Suppressor macrophage treated with lipopolysaccharide for 1 hour (primary cell): ENCODE results near the gene TSPOAP1.

Experiments used
- DNase-seq, 3 donors: peaks; one replicate each; pipeline ENCODE4 v3.0.0-alpha.2; 2020 to 2022

TSPOAP1 gene

DNA sequence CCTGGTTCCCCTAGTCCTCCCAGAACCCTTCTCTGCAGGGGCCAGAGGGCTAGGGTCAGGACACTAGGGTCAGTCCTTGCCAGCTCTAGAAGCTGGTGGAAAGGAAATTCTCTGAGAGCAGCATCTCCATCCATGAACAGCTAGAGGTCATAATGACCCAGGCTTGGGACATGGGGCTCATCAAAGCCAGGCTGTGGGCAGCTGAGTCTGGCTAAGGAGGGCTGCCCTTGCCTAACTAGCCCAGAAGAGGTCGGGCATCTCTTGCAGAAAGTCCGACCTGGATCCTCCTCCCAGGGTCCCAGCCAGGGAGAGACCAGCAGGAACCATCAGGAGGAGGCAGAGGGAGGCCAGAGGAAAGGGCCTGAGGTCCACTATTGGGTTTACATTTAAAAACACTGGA lies 52.2 kb downstream of the TSPOAP1 start:
- DNase-seq = no peak

DNA sequence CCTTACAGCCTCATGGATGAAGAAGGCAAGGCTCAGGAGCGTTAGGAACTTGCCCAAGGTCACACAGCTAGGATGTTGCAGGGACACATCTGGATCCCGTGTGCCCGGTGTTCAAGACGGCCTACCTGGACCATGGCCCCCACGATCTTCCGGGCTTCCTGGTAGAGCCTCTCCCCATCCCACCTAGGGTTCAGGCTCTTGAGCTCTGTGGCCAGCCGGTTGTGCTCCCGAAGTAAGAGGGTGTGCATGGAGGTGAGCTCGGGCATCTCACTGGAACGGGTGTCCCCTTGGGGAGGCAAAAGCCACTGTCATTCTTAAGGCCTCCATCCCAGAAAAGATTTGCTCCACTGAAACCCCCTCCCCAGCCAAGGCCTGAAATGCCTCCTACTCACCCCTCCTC lies 53.2 kb downstream of the TSPOAP1 start:
- DNase-seq = no peak

DNA sequence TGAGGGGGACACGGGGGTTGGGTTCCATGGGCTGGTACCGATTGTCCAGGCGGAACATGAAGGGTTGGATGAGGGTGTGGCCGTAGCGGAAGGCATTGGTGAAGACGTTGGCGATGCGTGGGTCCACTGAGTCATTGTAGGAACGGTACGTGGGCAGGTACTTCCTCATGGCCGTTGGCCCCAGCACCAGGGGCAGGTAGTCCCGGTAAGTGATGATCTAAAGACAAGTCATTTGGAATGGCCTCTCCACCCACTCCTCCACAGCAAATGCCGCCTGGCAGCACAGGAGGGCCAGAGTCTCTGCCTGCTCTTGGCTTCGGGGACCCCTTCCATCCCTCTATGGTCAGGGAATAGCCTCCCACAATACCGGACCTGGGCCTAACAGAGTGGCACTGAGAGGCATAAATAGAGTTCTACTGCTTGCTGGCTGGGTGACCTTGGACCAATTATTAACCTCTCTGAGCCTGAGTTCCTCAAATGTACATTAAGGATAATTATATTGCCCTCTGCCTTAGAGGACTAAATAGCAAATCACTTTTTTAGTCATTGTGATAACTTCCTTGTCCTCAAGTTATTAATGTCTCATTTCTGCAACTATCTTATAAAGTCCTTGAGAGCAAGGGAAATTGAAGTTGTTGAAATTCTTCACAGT lies 55.0 kb downstream of the TSPOAP1 start:
- DNase-seq = peak; percentile 65 to 67 (median 66)

DNA sequence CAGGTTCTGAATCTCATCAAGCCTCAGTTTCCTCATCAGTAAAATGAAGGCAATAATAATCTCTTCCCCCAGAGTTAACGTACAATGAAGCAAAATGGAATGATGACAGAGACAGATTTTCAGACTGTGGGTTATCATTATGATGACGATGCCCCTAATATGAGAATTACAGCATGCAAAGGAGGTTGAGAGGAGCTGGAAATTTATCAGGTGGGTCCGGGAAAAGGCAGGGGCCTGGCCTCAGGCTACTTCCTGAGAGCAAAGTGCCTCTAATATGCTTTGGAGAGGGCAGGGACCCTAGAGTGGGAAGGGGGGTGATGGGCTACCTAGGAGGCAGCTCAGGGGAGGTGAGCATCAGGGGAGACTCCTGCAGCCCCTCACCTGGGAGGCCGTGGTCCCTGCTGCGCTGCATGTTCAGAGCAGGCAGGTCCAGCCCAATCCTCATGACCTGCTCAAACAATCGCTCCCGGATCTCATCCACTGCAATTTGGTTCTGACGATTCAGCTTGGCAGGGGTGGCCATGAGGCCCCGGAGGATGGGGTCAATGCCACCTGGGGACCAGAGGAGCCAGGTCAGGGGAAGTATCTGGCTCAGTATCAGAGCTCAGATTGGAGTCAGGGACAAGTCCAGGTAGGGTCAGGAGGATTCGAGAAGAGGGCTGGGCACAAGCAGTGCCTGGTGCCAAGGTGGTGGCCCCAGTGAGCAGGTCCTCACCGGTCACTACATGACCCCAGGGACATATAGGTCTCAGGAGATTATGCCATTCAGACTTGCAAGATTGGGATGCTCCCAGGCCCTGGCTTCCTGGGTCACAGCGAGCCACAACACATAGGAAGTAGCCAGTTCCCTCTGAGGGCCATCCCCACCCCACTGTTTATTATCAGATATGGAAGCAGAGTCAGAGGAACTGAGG lies 56.0 kb downstream of the TSPOAP1 start:
- DNase-seq = no peak

DNA sequence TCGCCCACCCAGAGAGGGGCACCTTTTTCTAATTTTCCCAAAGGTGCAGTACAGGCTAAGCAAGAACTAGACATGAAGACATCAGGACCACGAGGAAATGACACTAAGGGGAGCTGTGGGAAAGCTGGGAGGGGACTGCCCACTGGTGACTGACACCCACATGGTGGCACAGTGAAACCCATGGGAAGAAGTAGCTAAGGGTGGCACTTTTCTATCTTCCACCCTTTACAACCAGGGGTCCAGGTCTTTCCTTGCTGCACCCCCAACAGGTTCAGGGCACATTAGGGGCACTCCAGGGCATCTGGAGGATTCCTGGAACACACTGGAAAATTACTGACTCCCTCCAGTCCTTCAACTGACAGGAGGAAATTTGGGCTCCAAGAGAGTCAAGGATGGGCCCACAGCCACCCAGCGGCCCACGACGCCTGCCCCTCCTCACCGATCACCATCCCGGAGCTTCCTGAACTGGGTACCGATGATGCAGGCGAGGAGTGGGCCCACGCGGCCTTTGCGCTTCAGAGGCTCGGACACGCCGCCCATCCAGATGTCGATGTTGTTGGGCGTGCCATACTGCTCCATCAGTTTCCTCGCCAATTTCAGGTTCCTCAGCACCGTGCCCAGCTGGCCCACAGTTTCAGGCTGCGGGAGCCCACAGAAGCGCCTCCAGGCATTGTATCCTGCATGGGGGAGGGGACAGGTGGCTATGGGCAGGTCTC lies 57.2 kb downstream of the TSPOAP1 start:
- DNase-seq = peak in 2 of 3 donors; percentile 46 to 54

DNA sequence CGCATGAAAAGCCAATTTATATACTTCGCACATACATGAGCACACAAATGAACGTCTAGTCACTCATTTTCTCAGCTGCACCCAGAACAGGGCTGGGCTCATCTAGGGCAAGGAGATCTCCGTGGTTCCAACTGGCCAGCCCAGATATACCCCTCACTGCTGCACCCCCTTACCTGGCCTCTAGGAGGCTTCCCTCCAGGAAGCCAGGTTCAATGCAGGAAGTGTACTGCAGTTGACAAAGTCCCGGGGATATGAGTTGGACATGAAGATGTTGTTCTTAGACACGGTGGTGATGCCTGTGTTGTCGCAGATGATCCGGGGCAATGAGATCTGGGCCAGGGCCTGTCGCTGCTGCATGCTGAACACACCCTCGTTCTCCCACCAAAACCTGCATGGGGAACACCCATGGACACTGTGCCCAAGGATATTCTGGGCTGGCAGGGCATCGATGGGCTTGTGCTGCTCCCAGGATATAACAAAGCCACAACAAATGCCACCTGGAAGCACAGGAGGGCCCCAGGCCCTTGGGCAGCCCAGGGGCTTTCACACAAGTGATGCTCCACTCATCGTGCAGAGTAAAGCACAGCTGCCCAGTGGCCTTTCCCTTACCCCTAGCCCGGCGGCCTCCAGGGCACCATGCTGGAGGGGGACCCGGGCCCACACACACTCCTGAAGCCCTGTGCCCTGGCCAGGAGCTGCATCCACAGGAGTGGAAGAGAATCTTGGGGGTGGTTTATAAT lies 57.9 kb downstream of the TSPOAP1 start:
- no peak for DNase-seq

DNA sequence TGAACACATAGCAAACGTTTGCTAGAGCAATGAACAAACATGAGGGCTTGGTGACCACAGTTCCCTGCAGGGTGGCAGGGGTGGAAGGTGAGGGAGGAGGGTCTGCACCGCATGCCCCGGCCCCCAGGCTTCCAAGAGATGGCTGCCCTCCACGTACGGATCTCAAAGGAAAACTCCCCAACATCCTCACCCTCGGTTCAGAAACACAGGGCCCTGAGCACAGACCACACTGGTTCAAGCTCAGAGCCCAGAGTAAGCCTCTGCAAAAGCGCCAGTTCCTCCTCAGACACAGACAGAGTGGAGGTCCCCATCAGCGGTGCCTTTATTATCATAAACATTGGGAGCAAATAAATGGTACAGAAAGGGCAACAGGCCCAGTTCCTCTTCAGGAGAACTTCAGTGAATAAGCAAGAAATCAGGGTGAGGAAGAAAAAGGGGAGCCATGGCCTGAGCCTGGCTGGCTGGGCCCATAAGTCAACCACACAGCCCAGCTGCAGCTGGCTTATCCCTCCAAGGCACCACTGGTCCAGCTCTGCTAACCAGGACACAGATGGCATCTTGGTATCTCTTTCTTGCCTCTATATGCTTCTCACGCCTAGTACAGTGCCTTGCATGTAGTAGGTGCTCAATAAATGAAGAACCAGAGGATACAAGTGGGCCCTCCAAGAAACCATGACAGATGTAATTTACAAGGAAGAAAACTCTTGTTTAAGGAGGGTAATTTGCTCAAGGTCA lies 58.9 kb downstream of the TSPOAP1 start:
- DNase-seq = no peak

DNA sequence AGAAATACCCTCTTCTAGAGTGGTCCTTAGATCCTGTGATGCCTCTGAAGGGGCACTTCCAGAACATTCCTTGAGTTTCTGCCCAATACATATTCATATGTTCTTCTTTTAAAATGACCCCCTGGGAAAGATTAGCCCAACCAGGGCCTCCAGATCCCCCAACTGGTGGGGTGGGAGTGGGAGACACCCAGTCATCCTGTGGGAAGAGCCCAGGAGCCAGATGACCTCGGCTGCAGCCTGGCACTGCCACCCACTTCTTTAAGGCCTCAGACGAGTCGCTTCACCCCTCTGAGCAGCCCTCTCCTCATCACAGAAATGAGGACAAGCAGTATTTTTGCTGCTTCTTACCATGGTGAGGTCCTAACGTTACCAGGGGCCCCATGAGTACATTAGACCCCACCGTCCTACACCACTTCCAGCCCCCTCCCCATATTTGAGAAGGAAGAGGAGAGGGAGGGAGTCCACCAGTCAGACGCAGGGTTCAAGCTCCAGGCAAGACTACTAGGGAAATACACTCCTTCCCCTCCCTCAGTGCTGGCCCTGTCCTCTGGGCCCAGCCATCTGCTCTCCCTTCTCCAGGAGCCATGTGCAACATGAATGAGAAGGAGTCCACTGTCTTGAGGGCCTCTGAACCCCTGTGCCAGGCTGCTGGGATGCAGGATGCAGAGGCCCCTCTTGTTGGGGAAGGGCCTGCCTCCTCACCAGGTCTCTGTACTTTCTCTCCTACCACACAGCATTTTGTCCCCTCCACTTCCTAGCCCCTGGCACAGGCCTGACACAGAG lies 59.6 kb downstream of the TSPOAP1 start:
- no peak for DNase-seq

DNA sequence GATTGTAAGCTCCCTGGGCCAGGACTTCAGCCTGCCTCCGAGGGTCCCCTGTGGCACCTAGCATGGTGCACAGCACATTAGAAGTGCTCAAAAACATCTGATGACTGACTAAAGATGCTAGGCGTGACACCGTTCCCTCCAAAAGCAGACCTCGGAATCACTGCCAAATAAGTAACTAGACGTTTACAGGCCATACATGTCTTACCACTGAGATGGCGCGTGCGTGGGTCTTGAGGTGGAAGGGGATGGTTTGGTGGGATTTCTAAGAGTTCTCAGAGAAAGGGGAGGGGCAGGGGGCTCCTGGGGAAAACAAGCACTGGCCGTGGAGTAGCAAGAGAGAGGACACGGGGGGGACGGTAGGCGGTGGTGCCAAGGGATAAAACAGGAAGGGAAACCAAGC lies 60.3 kb downstream of the TSPOAP1 start:
- DNase-seq = no peak

DNA sequence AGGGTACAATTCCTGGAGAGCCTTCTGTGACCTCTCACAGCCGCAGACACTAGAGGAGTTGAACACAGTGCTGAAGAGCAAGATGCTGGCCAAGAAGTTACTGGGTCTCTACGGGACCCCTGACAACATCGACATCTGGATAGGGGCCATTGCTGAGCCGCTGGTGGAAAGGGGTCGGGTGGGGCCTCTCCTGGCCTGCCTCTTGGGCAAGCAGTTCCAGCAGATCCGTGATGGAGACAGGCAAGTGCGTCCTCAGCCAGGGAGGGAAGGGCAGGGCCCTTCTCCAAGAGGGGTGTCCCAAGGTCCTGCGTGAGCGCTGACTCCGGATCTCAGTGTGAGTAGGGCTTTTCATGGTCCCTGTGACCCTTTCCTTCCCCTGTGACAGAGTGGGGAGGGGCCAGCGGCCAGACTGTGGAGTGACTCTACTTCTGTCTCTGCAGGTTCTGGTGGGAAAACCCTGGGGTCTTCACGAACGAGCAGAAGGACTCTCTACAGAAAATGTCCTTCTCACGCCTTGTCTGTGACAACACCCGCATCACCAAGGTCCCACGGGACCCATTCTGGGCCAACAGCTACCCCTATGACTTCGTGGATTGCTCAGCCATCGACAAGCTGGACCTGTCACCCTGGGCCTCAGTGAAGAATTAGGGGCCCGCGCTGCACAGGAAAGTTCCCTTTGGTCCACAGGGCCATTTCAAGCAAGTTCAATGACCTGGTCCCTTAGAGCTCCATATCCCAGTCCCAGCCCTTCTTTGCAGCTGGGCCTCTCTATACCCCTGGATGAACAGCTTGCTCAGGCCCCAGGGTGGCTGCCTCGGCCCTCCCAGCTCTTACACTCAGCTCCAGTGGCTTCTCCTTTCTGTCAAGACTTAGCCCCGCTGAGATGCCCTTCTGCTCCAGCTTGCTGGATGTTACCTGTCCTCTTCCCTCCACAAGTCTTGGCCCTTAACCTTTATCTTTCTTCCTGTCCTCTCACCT lies 61.0 kb downstream of the TSPOAP1 start:
- DNase-seq = no peak

DNA sequence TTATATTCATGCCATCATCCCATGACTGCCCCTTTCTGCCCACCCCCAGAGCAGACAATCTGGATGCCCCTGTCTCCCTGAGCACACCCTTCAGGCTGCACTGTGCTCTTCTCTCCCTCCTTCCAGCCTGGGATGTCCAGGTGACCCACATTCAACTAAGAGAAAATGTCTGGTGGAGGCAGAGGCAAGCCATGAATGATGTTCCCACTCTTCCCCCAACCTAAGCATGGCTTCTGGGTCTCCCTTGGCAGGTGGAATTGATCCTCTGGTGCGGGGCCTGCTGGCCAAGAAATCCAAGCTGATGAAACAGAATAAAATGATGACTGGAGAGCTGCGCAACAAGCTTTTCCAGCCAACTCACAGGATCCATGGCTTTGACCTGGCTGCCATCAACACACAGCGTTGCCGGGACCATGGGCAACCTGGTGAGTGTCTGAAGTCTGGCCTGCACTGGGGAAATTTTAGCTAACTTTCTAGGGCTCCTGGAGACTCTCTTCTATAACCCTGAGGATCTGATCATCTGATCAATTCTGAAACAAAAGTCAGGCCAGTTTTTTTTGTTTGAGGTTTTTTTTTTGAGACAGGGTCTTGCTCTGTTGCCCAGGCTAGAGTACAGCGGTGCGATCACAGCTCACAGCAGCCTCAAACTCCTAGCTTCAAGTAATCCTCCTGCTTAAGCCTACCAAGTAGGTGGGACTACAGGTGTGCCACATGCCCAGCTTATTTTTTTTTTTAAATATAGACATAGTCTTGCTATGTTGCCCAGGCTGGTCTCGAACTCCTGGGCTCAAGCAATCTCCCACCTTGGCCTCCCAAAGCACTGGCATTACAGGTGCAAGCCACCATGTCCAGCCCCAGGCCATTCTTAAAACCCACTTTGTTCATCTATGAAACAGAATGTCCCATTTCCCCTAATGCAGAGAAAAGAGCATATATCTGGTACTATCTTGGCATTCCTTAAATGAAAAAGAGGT lies 62.4 kb downstream of the TSPOAP1 start:
- no peak for DNase-seq

DNA sequence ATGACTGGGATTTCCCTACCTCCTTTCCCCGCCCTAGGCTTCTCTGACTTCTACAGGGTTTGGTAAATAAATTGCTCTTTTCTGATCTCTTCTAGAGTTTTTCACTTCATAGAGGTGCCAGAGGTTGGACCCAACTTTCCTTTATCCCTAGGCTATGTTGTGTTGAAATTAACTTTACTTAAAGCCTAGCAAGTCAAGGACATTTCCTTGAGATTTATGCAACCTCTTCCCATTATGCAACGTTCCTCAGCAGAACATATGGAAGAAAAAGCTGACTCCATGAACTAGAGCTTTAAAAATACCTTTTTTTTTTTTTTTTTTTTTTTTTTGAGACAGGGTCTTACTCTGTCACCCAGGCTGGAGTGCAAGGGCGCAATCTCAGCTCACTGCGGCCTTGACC lies 63.3 kb downstream of the TSPOAP1 start:
- no peak for DNase-seq

DNA sequence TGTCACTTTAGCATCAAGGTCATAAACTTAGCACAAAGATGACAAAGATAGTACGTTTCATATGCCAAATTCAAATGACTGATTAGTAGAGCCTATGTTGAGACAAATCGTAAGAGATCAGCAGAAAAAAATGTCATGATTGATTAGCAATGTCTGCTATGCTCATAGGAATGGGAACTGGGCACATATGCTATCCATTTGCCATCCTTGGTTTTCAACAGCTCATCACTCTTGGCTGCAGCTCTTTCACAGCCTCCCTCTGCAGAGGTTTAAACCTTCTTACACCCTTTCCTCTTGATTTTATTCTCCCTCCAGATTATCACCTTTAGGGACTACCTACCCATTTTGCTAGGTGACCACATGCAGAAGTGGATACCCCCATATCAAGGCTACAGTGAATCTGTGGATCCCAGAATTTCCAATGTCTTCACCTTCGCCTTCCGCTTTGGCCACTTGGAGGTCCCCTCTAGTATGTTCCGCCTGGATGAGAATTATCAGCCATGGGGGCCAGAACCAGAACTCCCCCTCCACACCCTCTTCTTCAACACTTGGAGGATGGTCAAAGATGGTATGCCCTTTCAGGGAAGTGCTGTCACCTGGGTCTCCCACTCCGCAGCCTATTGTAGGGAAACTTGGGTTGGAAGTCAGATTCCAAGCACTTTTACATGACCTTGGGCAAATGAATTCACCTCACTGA lies 64.0 kb downstream of the TSPOAP1 start:
- DNase-seq = no peak

DNA sequence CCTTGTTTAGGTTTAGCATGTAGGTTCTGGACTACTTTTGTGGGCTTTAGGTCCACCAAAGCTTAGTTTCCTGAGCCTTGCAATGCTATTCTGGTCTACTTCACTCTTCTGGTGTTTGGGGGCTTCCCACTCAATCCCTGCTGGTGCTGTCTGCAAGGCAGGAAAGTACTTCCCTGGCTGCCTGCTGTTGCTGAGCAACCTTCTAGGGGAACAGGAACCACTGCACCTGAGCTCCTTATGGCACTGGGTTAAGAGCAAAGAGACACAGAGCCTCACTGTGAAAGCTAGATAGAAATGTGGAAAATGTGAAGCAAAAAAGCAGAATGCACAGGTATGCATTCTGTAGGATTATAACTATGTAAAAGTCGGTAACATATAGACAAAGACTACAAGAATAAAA lies 64.8 kb downstream of the TSPOAP1 start:
- DNase-seq = no peak

DNA sequence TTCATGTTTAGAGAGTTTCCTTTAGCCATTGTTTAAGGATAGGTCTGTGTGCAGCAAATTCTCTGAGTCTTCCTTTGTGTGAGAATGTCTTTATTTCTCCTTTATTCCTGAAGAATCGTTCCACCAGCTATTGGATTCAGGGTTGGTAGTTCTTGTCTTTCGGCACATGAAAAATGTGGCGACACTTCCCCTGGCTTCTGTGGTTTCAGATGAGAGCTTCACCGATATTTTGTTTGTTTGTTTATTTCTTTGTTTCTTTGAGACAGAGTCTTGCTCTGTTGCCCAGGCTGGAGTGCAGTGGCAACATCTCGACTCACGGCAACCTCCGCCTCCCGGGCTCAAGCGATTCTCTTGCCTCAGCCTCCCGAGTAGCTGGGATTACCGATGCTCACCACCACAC lies 66.4 kb downstream of the TSPOAP1 start:
- no peak for DNase-seq

DNA sequence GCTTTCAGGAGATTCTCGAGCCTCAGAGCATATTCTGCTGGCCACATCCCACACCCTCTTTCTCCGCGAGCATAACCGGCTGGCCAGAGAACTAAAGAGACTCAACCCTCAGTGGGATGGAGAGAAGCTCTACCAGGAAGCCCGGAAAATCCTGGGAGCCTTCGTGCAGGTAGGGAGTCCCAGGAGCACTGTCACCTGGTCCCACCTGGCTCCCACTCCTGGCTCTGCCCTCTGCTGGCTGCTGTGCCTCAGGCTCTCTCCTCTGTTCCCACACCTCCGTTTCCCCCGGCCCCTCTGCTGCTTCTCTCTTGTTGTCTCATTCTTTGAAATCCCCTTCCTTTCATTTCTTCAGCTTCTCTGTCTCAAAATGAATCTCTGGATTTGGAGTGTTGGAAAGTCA lies 73.8 kb downstream of the TSPOAP1 start:
- DNase-seq = no peak

DNA sequence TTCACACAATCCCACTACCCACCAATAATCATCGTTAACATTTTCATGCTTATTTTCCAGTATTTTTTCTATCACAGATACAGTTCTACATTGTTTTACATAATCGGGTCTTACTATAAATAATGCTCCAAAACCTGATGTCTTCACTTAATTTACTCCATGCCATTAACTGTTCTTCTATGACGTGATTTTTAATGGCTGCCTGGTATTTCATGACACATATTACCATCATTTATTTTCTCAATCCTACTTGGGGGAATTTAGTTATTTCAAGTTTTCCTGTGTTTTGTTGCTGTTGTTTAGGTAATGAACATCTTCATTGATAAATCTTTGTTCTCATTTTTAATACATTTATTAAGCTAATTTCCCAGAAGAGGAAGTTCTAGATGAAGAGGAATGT lies 75.5 kb downstream of the TSPOAP1 start:
- DNase-seq = no peak

DNA sequence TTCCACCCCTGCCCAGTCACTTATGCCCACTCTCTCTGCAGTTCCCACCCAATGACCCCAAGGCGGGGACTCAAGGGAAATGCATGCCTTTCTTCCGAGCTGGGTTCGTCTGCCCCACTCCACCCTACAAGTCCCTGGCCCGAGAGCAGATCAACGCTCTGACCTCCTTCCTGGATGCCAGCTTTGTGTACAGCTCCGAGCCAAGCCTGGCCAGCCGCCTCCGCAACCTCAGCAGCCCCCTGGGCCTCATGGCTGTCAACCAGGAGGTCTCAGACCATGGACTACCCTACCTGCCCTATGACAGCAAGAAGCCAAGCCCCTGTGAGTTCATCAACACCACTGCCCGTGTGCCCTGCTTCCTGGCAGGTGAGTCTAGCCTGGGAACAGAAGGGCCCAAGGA lies 76.5 kb downstream of the TSPOAP1 start:
- no peak for DNase-seq
